ENCODE measurements around the gene TCN2. TPM values are rescaled to one million over a fixed set of nuclear protein-coding genes. Genes with fewer than 3 reads are reported as not detected.

Gene TCN2
- total RNA-seq, 1 donor from 2014 or later, result not detected

GRCh38 chr22:30655532-30655931 lies 48.6 kb downstream of the TCN2 start:
- no peak overlapping the region for H3K27ac Mint-ChIP-seq
- no peaks in the 10 kb centered on the region for H3K9me3 Mint-ChIP-seq
- DNase-seq (no peak), ATAC-seq (ENCODE audit: low read depth) (no peak)
- peaks cover 1% of the 10 kb centered on the region for H3K4me1 Mint-ChIP-seq
- H3K4me3 Mint-ChIP-seq, result no peak overlapping the region
- POLR2A ChIA-PET, result no interaction called here
- CTCF ChIA-PET, result interaction anchor here (1.2 kb wide), 1 partner anchor 20 kb away, joined by 3 read pairs; the partner anchor contains the start of gene SLC35E4
- intact Hi-C loops (cut with micrococcal nuclease), result no loop called here
- TF ChIP-seq CTCF (IDR thresholded peaks at IDR 0.05), result no peak
- no peaks in the 10 kb centered on the region for H3K27me3 Mint-ChIP-seq
- peaks cover 29% of the 10 kb centered on the region for H3K36me3 Mint-ChIP-seq (ENCODE audit: low read depth)

GRCh38 chr22:30662040-30662439 lies 55.1 kb downstream of the TCN2 start:
- Mint-ChIP-seq H3K4me3 (no peak overlapping the region), H3K9me3 (no peaks in the 10 kb centered on the region), H3K36me3 (ENCODE audit: low read depth) (peaks cover 52% of the 10 kb centered on the region), H3K27me3 (no peaks in the 10 kb centered on the region), H3K27ac (no peak overlapping the region), H3K4me1 (peaks cover 12% of the 10 kb centered on the region)
- DNase-seq, result no peak
- CTCF ChIA-PET, result no interaction called here
- intact Hi-C loops (cut with micrococcal nuclease), result loop anchor here (10.0 kb wide), 1 partner anchor 423 kb away; the partner anchor contains the start of gene SMTN
- TF ChIP-seq CTCF (IDR thresholded peaks at IDR 0.05), result no peak
- POLR2A ChIA-PET, result interaction anchor here (1.1 kb wide), 1 partner anchor 12 kb away, joined by 8 read pairs; no protein-coding TSS in a partner anchor
- ATAC-seq (ENCODE audit: low read depth), result no peak

- Mint-ChIP-seq H3K27me3 (no peaks in the 10 kb centered on the region), H3K27ac (no peak overlapping the region), H3K9me3 (no peaks in the 10 kb centered on the region), H3K36me3 (ENCODE audit: low read depth) (peaks cover 43% of the 10 kb centered on the region), H3K4me3 (no peak overlapping the region), H3K4me1 (peaks cover 18% of the 10 kb centered on the region)
- intact Hi-C loops (cut with micrococcal nuclease), result loop anchor here (10.0 kb wide), 1 partner anchor 420 kb away; the partner anchor contains the start of gene SMTN
- CTCF ChIA-PET, result no interaction called here
- no peak for TF ChIP-seq CTCF (IDR thresholded peaks at IDR 0.05)
- POLR2A ChIA-PET, result no interaction called here
- DNase-seq (no peak), ATAC-seq (ENCODE audit: low read depth) (no peak)
Observed at GRCh38 chr22:30664798-30665197, 57.8 kb downstream of the TCN2 start.

- POLR2A ChIA-PET, result no interaction called here
- CTCF ChIA-PET, result no interaction called here
- TF ChIP-seq CTCF (IDR thresholded peaks at IDR 0.05), result no peak
- Mint-ChIP-seq H3K27me3 (no peaks in the 10 kb centered on the region), H3K36me3 (ENCODE audit: low read depth) (peaks cover 38% of the 10 kb centered on the region), H3K4me1 (peaks cover 18% of the 10 kb centered on the region), H3K9me3 (no peaks in the 10 kb centered on the region), H3K4me3 (no peak overlapping the region), H3K27ac (no peak overlapping the region)
- intact Hi-C loops (cut with micrococcal nuclease), result loop anchor here (10.0 kb wide), 1 partner anchor 420 kb away; the partner anchor contains the start of gene SMTN
- ATAC-seq (ENCODE audit: low read depth), result no peak
- DNase-seq, result no peak
Observed at GRCh38 chr22:30665266-30665665, 58.3 kb downstream of the TCN2 start.

GRCh38 chr22:30665786-30666185 lies 58.8 kb downstream of the TCN2 start:
- CTCF ChIA-PET, result no interaction called here
- H3K27me3 Mint-ChIP-seq, result no peaks in the 10 kb centered on the region
- ATAC-seq (ENCODE audit: low read depth), result no peak
- TF ChIP-seq CTCF (IDR thresholded peaks at IDR 0.05), result no peak
- H3K4me1 Mint-ChIP-seq, result peaks cover 18% of the 10 kb centered on the region
- no peaks in the 10 kb centered on the region for H3K9me3 Mint-ChIP-seq
- intact Hi-C loops (cut with micrococcal nuclease), result loop anchor here (10.0 kb wide), 1 partner anchor 419 kb away; the partner anchor contains the start of gene SMTN
- no peak overlapping the region for H3K4me3 Mint-ChIP-seq
- H3K36me3 Mint-ChIP-seq (ENCODE audit: low read depth), result peaks cover 35% of the 10 kb centered on the region
- DNase-seq, result no peak
- POLR2A ChIA-PET, result no interaction called here
- no peak overlapping the region for H3K27ac Mint-ChIP-seq
